T1000 (cell line): ENCODE results near the gene PHF24.

Experiments
- DNase-seq: peaks from one replicate; lab custom pipeline; 2025; ENCODE audit warnings: mixed read lengths; lab: John Stamatoyannopoulos, UW

The PHF24 gene

GRCh38 chr9:34983209-34983608, 25.1 kb downstream of the PHF24 start:
- no peak for DNase-seq

GRCh38 chr9:34984049-34984448, 26.0 kb downstream of the PHF24 start:
- no peak for DNase-seq

- no peak for DNase-seq
Measured at GRCh38 chr9:34985311-34985899, 27.3 kb downstream of the PHF24 start.

- no peak for DNase-seq
Measured at GRCh38 chr9:34986540-34987047, 28.5 kb downstream of the PHF24 start.

DNA sequence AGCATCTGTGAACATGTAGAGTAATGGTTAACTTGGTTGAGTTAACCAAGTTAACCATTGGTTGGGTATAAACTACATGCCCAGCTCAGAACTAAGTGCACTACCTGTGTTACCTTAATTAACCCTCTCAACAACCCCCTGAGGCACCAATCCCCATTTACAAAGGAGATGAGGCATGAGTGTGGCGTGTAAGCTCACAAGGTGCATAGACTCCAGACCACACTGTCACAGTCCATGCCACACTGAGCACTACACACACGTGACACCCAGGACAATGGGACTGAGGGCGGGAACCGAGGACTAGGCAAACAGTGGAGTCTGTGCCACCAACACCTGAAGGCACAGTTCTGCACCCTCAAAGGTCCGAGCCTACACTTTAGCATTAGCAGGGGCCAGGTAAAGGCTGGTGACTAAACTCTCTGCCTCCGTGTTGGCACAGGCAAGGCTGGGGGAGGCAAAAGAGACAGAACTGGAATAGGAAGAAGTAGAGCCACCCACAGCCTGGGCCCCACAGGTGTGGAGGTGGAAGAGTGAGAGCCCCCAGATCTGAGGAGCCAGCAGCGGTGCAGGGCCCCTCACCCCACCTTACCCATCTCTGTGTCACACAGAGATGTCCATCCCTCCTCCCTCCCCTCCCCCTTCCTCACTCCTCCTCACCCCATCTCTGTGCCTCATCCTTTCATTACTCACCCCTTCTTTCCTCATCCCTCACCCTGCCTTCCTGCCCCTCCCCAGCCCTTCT, 29.2 kb downstream of the PHF24 start:
- no peak for DNase-seq

GRCh38 chr9:34988218-34989002, 30.3 kb downstream of the PHF24 start:
- no peak for DNase-seq

DNA sequence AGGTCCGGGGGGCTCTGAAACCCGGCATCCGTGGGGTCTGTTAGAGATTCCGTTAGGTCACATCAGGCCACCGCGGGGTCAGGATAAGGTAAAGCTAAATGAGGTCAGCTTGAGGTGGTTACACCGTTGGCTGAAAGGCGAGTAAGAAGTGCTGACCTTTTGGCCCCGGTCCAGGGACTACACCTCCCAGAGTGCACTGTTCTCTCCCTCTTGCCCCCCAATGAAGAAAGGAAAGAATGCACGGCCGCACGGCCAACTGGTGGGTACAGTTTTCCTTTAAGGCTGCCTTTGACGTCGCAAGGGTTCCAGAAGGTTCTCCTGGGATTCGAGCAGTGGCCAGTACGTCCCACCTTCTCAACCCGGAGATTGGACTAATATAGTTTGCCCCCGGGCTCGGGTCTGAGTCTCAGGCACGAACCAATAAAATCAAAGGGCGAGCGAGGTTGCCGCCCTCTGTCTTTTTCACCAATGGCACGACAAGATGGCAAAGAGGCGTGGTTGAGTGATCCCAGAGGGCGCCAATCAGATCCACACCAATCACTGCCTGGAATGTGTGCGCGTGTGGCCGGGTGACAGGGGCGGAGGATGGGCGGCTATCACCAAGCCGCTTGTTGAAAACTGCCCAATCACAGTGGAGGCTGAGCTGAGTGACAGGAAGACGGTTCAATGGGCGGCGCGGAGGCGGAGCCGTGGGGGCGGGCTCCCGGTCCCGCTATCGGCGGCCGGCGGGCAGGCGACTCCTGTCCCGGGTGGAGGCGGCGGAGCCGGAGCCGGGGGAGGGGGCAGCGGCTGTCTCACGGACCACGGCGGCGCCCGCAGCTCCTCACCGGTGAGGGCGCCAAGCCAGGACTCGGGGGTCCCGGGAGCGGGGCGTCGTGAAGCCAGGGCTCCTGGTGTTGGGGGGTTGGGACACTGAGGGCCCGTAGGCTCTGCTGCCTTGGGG, 31.2 kb downstream of the PHF24 start, which contains the start of gene DNAJB5:
Gene DNAJB5, plus strand, starts transcription at position 743 of the 943 bp plus-strand sequence. CDS start 886 bp downstream, outside the sequence.
- peak; percentile 95 for DNase-seq

DNA sequence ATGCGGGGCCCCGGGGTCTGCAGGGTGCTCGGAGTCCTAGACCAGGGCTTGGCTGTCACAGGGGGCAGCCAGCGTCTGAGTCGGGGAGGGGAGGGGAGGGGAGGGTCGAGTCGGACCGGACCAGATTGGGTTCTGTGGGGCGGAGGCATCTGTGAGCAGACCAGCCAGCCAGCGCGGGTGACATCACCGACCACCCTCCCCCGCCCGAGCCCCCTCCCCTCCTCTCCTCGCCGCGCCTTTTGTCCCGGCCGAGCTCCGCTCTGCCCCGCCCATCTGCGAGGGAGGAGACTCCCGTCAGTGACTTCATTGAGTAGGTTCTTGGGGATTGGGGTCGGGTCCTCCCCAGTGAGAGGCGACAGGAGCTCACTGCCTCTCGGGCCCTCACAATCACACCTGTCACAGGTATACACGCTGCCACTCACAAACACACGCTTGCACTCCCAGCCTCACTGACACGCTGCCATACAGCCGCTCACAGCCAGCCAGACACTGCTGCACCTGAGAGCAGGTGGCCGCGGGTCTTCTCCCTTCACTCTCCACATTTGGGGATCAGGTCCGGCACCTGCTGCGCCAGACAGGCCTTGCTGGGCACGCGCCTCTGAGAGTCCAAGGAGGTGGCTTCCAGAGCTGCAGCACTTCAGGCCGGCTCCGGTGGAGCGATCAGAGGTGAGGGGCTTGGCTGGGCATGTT, 32.0 kb downstream of the PHF24 start:
- no peak for DNase-seq

DNA sequence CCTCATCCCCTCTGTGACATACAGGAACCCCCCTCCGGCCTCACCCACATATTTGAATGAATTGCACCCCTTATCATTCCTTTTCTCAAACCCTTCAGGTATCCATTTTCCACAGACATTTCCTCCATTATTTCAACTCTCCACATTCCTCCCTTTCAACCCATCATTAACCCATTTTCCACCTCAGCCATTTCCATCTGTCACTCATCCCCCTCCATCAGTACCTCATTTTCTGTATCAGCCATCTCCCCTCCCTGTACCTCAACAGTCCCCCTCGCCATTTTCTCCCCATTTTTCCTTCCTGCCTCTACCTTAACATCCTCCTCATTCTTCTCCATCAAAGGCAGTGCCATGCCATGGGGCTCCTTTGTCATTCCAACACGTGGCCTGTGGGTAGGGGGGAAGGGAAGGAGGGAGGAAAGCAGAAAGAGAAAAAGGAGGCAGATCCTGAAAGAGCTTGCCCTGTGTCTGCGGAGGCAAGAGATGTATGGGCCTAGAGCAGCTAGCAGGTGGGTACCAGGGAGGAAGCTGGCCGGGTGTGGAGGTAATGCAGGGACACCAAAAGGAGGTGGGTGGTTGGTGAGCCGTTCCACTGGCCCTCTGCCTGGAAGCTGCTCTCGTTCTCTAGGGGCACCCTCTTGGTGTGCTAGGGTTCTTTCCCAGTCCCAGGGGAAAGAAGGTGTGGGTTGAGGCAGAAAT, 33.0 kb downstream of the PHF24 start:
- DNase-seq, result no peak

GRCh38 chr9:34991607-34992375, 33.7 kb downstream of the PHF24 start:
- no peak for DNase-seq

- peak; percentile 39 for DNase-seq
Measured at GRCh38 chr9:34992376-34992951, 34.4 kb downstream of the PHF24 start.

GRCh38 chr9:34993502-34994259, 35.6 kb downstream of the PHF24 start:
- DNase-seq, result peak; percentile 17

- DNase-seq, result no peak
Measured at GRCh38 chr9:34994260-34994899, 36.3 kb downstream of the PHF24 start.

DNA sequence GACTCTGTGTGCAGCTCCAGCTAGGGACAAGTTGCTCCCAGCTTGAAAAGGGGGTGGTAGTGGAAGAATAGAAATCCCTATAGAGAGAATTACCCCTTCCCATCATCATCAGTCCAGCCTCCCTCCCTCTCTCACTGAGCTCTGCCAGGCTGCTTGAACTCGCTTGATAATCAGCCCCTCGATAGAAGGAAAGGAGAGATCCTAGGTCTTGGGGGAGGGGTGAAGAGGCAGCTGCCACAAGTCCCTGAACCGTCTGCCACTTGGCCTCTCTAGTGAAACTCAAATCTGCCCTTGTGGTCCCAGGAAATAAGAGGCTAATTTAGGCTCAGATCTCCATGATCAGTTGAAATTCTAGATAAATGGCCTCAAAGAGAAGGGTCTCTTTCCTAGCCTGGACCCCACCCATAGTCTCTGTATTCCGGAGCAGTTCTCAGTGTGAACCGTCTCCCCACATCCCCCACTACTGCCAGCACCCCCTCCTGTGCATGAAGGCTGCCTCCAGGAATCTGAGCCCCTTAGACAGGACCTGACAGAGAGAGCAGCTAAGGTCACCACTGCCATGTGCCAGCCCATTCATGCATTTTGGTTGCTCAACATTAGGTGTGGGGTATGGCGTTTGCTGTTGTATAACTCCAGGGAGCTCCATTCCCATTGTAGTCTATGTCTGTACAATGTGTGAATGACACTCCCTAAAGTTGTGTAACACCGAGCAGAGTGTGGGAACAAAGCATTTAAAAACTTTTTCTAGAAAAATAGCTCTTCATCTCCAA, 37.0 kb downstream of the PHF24 start:
- DNase-seq, result no peak

DNA sequence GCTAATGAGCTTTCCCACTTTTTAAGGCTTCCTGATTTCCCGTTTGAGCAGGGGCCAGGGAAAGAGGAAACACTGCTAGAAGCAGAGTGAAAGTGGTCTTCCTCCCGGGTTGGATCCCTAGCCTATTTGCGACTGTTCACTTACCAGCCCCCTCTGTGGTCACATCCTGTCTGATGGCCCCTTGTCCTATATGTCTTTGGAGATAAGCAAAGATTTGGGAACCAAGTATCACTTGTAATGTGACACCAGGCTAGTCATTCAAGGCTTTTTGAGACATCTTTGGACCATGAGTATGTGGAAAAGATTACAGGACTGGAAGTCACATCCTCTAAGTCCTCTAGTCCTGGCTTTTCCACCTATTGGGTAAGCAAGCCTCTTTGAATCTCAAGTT, 37.6 kb downstream of the PHF24 start:
- DNase-seq, result no peak

GRCh38 chr9:34996181-34996904, 38.3 kb downstream of the PHF24 start:
- no peak for DNase-seq
